MCF 10A (cell line): ENCODE measurements around the gene PIEZO1. TPM values are rescaled to one million over a fixed set of nuclear protein-coding genes. Genes with fewer than 3 reads are reported as not detected.

Source experiments
- BruUV-seq: library from RNA; stranded (reverse); fragments of 400-500 nt; replicated peaks from 2 replicates; lab custom pipeline; 2021; lab: Mats Ljungman, UMichigan
- CTCF ChIA-PET: fragments of 300-600 bp; sonication (Branson Sonifier 250); formaldehyde crosslinking; extraction: SDS; loops from one replicate; lab custom pipeline; 2021; ENCODE audit warnings: antibody characterized with exemption, inconsistent platforms; lab: Yijun Ruan, JAX
- POLR2A ChIA-PET: fragments of 300-600, 350-650 bp; sonication (Branson Sonifier 250); formaldehyde crosslinking; extraction: SDS; loops from one replicate; lab custom pipeline; 2020; ENCODE audit warnings: antibody characterized with exemption, inconsistent platforms; lab: Yijun Ruan, JAX
- DNase-seq: peaks from one replicate; pipeline ENCODE4 v3.0.0-alpha.2; 2018; ENCODE audit not compliant: unreplicated experiment
- H3K27ac Mint-ChIP-seq: one replicate; pipeline ENCODE4 v1.8.0; 2022; ENCODE audit warnings: mild to moderate bottlenecking, low read depth, mixed read lengths; ENCODE audit not compliant: unreplicated experiment
- H3K27me3 Mint-ChIP-seq: one replicate; pipeline ENCODE4 v1.8.0; 2022; ENCODE audit warnings: mixed read lengths; ENCODE audit not compliant: insufficient read depth, unreplicated experiment
- H3K36me3 Mint-ChIP-seq: one replicate; pipeline ENCODE4 v1.8.0; 2022; ENCODE audit warnings: mild to moderate bottlenecking, moderate library complexity, mixed read lengths; ENCODE audit not compliant: insufficient read depth, unreplicated experiment
- H3K4me1 Mint-ChIP-seq: one replicate; pipeline ENCODE4 v1.8.0; 2022; ENCODE audit warnings: mixed read lengths; ENCODE audit not compliant: insufficient read depth, unreplicated experiment
- H3K4me3 Mint-ChIP-seq: one replicate; pipeline ENCODE4 v1.8.0; 2022; ENCODE audit warnings: mild to moderate bottlenecking, moderate library complexity, mixed read lengths; ENCODE audit not compliant: unreplicated experiment
- H3K9me3 Mint-ChIP-seq: one replicate; pipeline ENCODE4 v1.8.0; 2022; ENCODE audit warnings: mixed read lengths; ENCODE audit not compliant: unreplicated experiment
- intact Hi-C: fragments of 100-400 bp; cut with micrococcal nuclease; formaldehyde crosslinking; loops from 2 replicates; pipeline ENCODE4 v1.14.1; 2022
- total RNA-seq: library from RNA; stranded (reverse); gene quantifications from 2 replicates; pipeline ENCODE4 v1.2.3, GENCODE V29; 2022
- TF ChIP-seq, protein P1 (sequence below): fragments of 200-600 bp; IDR thresholded peaks from one replicate; pipeline ENCODE4 v1.8.0; 2022; ENCODE audit warnings: antibody characterized with exemption, mild to moderate bottlenecking; ENCODE audit not compliant: unreplicated experiment

Gene PIEZO1
- total RNA-seq, 1 experiment from 2014 or later = 193 TPM

GRCh38 chr16:88686062-88686438, 99.0 kb downstream of the PIEZO1 start:
- H3K4me3 Mint-ChIP-seq = peak overlapping the region; percentile 65
- BruUV-seq = no TSS peak
- no peaks in the 10 kb centered on the region for H3K4me1 Mint-ChIP-seq
- H3K36me3 Mint-ChIP-seq = no peaks in the 10 kb centered on the region
- no peak overlapping the region for H3K27ac Mint-ChIP-seq
- H3K27me3 Mint-ChIP-seq = peaks cover 32% of the 10 kb centered on the region
- ChIA-PET POLR2A (interaction anchor here (0.6 to 1.9 kb wide), 2 partner anchors 22 to 152 kb away, joined by 3 to 10 read pairs; partner anchors contain the start of gene MVD), CTCF (no interaction called here)
- TF ChIP-seq, protein P1, sequence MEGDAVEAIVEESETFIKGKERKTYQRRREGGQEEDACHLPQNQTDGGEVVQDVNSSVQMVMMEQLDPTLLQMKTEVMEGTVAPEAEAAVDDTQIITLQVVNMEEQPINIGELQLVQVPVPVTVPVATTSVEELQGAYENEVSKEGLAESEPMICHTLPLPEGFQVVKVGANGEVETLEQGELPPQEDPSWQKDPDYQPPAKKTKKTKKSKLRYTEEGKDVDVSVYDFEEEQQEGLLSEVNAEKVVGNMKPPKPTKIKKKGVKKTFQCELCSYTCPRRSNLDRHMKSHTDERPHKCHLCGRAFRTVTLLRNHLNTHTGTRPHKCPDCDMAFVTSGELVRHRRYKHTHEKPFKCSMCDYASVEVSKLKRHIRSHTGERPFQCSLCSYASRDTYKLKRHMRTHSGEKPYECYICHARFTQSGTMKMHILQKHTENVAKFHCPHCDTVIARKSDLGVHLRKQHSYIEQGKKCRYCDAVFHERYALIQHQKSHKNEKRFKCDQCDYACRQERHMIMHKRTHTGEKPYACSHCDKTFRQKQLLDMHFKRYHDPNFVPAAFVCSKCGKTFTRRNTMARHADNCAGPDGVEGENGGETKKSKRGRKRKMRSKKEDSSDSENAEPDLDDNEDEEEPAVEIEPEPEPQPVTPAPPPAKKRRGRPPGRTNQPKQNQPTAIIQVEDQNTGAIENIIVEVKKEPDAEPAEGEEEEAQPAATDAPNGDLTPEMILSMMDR = no peak
- DNase-seq = no peak
- H3K9me3 Mint-ChIP-seq = no peaks in the 10 kb centered on the region
- intact Hi-C loops = no loop called here

DNA sequence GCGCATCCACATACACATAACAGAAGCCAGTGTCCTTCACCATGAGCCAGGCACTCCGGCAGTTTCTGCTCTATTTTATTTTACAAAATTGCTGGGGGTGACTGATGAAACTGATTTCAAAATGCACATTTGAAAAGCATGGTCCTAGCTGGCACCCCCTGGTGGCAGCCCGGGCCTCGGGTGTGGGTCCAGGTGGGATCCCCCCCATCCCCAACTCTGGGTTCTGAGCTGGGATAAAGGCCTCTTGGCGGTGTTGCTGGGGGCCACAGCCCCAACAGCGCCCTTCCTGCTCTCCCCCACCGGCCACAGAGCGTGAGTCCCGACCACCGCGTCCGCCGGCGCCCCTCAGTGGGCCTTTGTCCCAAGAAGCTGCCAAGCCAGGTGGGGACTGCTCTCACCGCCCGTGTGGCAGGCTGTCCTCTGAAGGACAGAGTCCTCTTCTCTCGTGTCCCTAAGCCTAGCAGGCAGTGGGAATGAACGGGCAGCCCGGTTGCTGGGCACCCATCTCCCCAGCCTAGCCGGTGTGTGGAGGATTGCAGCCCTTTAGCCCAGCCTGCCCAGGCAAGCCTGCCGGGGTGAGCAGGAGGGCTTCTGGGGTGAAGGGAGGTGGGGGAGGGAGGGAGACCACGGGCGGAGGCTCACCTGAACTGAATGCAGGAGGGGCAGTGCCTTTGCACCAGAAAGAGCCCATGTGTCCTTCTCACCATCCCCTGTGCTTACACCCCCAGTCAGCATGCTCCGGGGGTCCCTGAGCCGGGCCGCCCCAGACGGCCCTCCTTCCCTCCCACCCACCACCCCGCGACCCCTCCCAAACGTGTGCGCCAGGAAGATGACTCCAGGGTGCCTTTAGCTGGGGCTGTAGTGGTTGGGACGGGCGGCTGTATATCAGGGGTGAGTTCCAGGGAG, 99.6 kb downstream of the PIEZO1 start:
- H3K9me3 Mint-ChIP-seq = no peaks in the 10 kb centered on the region
- intact Hi-C loops = no loop called here
- CTCF ChIA-PET = no interaction called here
- DNase-seq = peak; percentile 51
- H3K4me3 Mint-ChIP-seq = peak overlapping the region; percentile 65
- TF ChIP-seq, protein P1 = peak; percentile 58
- peaks cover 26% of the 10 kb centered on the region for H3K27me3 Mint-ChIP-seq
- H3K4me1 Mint-ChIP-seq = no peaks in the 10 kb centered on the region
- H3K36me3 Mint-ChIP-seq = no peaks in the 10 kb centered on the region
- POLR2A ChIA-PET = interaction anchor here (0.6 to 0.7 kb wide), 2 partner anchors 41 to 152 kb away, joined by 3 read pairs; no protein-coding TSS in a partner anchor
- no TSS peak for BruUV-seq
- H3K27ac Mint-ChIP-seq = no peak overlapping the region

DNA sequence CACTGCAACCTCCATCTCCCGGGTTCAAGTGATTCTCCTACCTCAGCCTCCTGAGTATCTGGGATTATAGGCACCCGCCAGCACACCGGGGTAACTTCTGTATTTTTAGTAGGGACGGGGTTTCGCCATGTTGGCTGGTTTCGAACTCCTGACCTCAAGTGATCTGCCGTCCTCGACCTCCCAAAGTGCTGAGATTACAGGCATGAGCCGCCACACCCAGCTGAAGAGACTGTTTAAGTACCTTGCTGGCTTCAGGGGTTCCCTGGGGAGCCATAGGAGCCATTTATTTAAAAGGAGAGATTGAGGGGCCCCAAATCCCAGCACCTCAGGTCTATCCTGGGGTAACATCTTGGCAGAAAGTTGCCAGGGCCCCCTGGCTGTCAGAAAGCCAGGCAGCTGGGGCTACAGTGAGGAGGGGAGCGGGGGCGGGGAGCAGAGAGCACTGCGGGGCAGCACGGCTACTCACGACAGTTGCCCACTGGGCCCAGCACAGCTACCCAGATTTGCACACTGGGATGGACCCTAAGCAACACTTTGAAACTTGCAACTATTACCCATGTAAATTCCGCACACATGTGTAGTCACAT, 100.4 kb downstream of the PIEZO1 start:
- intact Hi-C loops = no loop called here
- POLR2A ChIA-PET = no interaction called here

More for the DNA sequence above, 100.4 kb downstream of the PIEZO1 start:
- no peaks in the 10 kb centered on the region for H3K9me3 Mint-ChIP-seq
- no peak overlapping the region for H3K4me3 Mint-ChIP-seq
- H3K36me3 Mint-ChIP-seq = no peaks in the 10 kb centered on the region
- peaks cover 22% of the 10 kb centered on the region for H3K27me3 Mint-ChIP-seq
- H3K27ac Mint-ChIP-seq = no peak overlapping the region
- DNase-seq = no peak
- no peaks in the 10 kb centered on the region for H3K4me1 Mint-ChIP-seq
- TF ChIP-seq, protein P1 = no peak
- no TSS peak for BruUV-seq
- CTCF ChIA-PET = interaction anchor here (0.6 kb wide), 1 partner anchor 107 kb away, joined by 3 read pairs; no protein-coding TSS in a partner anchor
